ENCODE results near the gene RASA3.
"Not testable (repeated sequence)": the region's sequence is repeated elsewhere in the genome, so short reads cannot be mapped to it uniquely, and the experiment has no call there.

RASA3 gene

GRCh38 chr13:114127473-114128347 is 4.7 kb downstream of the RASA3 start:
- DNase-seq (ENCODE audit: low read depth, low spot score), result no peak
- no peak for TF ChIP-seq ZNF274 (IDR thresholded peaks at IDR 0.05; ENCODE audit: low read depth, low read length)
- no peak for TF ChIP-seq SUZ12 (IDR thresholded peaks at IDR 0.05; ENCODE audit: extremely low read depth, insufficient read depth, insufficient read length)
- no peak for TF ChIP-seq YY1 (IDR thresholded peaks at IDR 0.05; ENCODE audit: insufficient read depth, insufficient read length)
- peaks cover 25% of the 10 kb centered on the region for H3K27me3 ChIP-seq (ENCODE audit: insufficient read depth, insufficient read length)
- peaks cover 18% of the 10 kb centered on the region for H3K36me3 ChIP-seq (ENCODE audit: insufficient read depth, insufficient read length, low read length)
- no peak overlapping the region for H3K9ac ChIP-seq (ENCODE audit: insufficient read length, low read depth)
- H3K4me3 ChIP-seq (ENCODE audit: insufficient read length, low read depth), result no peak overlapping the region
- H3K9me3 ChIP-seq (ENCODE audit: insufficient read depth, low read length), result no peaks in the 10 kb centered on the region
- peaks cover 27% of the 10 kb centered on the region for H3K4me1 ChIP-seq (ENCODE audit: insufficient read depth, insufficient read length)

- no peak for TF ChIP-seq SUZ12 (IDR thresholded peaks at IDR 0.05; ENCODE audit: extremely low read depth, insufficient read depth, insufficient read length)
- TF ChIP-seq ZNF274 (IDR thresholded peaks at IDR 0.05; ENCODE audit: low read depth, low read length), result no peak
- TF ChIP-seq YY1 (IDR thresholded peaks at IDR 0.05; ENCODE audit: insufficient read depth, insufficient read length), result no peak
- H3K9ac ChIP-seq (ENCODE audit: insufficient read length, low read depth), result no peak overlapping the region
- DNase-seq (ENCODE audit: low read depth, low spot score), result no peak
- H3K9me3 ChIP-seq (ENCODE audit: insufficient read depth, low read length), result no peaks in the 10 kb centered on the region
- H3K4me3 ChIP-seq (ENCODE audit: insufficient read length, low read depth), result no peak overlapping the region
- peaks cover 25% of the 10 kb centered on the region for H3K27me3 ChIP-seq (ENCODE audit: insufficient read depth, insufficient read length)
- peaks cover 18% of the 10 kb centered on the region for H3K36me3 ChIP-seq (ENCODE audit: insufficient read depth, insufficient read length, low read length)
- peaks cover 35% of the 10 kb centered on the region for H3K4me1 ChIP-seq (ENCODE audit: insufficient read depth, insufficient read length)
These were observed 5.5 kb downstream of the RASA3 start for GRCh38 chr13:114126789-114127472.

- Histone ChIP-seq H3K4me1 (ENCODE audit: insufficient read depth, insufficient read length) (peaks cover 43% of the 10 kb centered on the region), H3K27me3 (ENCODE audit: insufficient read depth, insufficient read length) (peaks cover 16% of the 10 kb centered on the region), H3K36me3 (ENCODE audit: insufficient read depth, insufficient read length, low read length) (peaks cover 18% of the 10 kb centered on the region)
- not testable (repeated sequence) for DNase-seq (ENCODE audit: low read depth, low spot score); H3K4me3 ChIP-seq (ENCODE audit: insufficient read length, low read depth); H3K9ac ChIP-seq (ENCODE audit: insufficient read length, low read depth); H3K9me3 ChIP-seq (ENCODE audit: insufficient read depth, low read length)
These were observed 6.3 kb downstream of the RASA3 start for GRCh38 chr13:114126086-114126485.

- peaks cover 11% of the 10 kb centered on the region for H3K27me3 ChIP-seq (ENCODE audit: insufficient read depth, insufficient read length)
- H3K36me3 ChIP-seq (ENCODE audit: insufficient read depth, insufficient read length, low read length), result peaks cover 18% of the 10 kb centered on the region
- TF ChIP-seq ZNF274 (IDR thresholded peaks at IDR 0.05; ENCODE audit: low read depth, low read length), result no peak
- TF ChIP-seq SUZ12 (IDR thresholded peaks at IDR 0.05; ENCODE audit: extremely low read depth, insufficient read depth, insufficient read length), result no peak
- TF ChIP-seq YY1 (IDR thresholded peaks at IDR 0.05; ENCODE audit: insufficient read depth, insufficient read length), result no peak
- peaks cover 43% of the 10 kb centered on the region for H3K4me1 ChIP-seq (ENCODE audit: insufficient read depth, insufficient read length)
- no peak overlapping the region for H3K4me3 ChIP-seq (ENCODE audit: insufficient read length, low read depth)
- no peaks in the 10 kb centered on the region for H3K9me3 ChIP-seq (ENCODE audit: insufficient read depth, low read length)
- H3K9ac ChIP-seq (ENCODE audit: insufficient read length, low read depth), result no peak overlapping the region
- no peak for DNase-seq (ENCODE audit: low read depth, low spot score)
These were observed 6.8 kb downstream of the RASA3 start for GRCh38 chr13:114125589-114125988.

GRCh38 chr13:114124921-114125320 is 7.5 kb downstream of the RASA3 start:
- Histone ChIP-seq H3K9ac (ENCODE audit: insufficient read length, low read depth) (no peak overlapping the region), H3K36me3 (ENCODE audit: insufficient read depth, insufficient read length, low read length) (peaks cover 18% of the 10 kb centered on the region), H3K27me3 (ENCODE audit: insufficient read depth, insufficient read length) (peaks cover 4% of the 10 kb centered on the region), H3K4me3 (ENCODE audit: insufficient read length, low read depth) (no peak overlapping the region), H3K4me1 (ENCODE audit: insufficient read depth, insufficient read length) (peaks cover 38% of the 10 kb centered on the region), H3K9me3 (ENCODE audit: insufficient read depth, low read length) (no peaks in the 10 kb centered on the region)
- no peak for DNase-seq (ENCODE audit: low read depth, low spot score)
- no peak for TF ChIP-seq ZNF274 (IDR thresholded peaks at IDR 0.05; ENCODE audit: low read depth, low read length)
- no peak for TF ChIP-seq SUZ12 (IDR thresholded peaks at IDR 0.05; ENCODE audit: extremely low read depth, insufficient read depth, insufficient read length)
- TF ChIP-seq YY1 (IDR thresholded peaks at IDR 0.05; ENCODE audit: insufficient read depth, insufficient read length), result no peak

GRCh38 chr13:114124431-114124830 is 8.0 kb downstream of the RASA3 start:
- H3K9ac ChIP-seq (ENCODE audit: insufficient read length, low read depth), result no peak overlapping the region
- H3K9me3 ChIP-seq (ENCODE audit: insufficient read depth, low read length), result no peaks in the 10 kb centered on the region
- no peaks in the 10 kb centered on the region for H3K27me3 ChIP-seq (ENCODE audit: insufficient read depth, insufficient read length)
- no peak overlapping the region for H3K4me3 ChIP-seq (ENCODE audit: insufficient read length, low read depth)
- TF ChIP-seq YY1 (IDR thresholded peaks at IDR 0.05; ENCODE audit: insufficient read depth, insufficient read length), result no peak
- TF ChIP-seq ZNF274 (IDR thresholded peaks at IDR 0.05; ENCODE audit: low read depth, low read length), result no peak
- no peak for TF ChIP-seq SUZ12 (IDR thresholded peaks at IDR 0.05; ENCODE audit: extremely low read depth, insufficient read depth, insufficient read length)
- H3K36me3 ChIP-seq (ENCODE audit: insufficient read depth, insufficient read length, low read length), result peaks cover 18% of the 10 kb centered on the region
- DNase-seq (ENCODE audit: low read depth, low spot score), result no peak
- H3K4me1 ChIP-seq (ENCODE audit: insufficient read depth, insufficient read length), result peaks cover 38% of the 10 kb centered on the region

- no peak overlapping the region for H3K9ac ChIP-seq (ENCODE audit: insufficient read length, low read depth)
- H3K27me3 ChIP-seq (ENCODE audit: insufficient read depth, insufficient read length), result no peaks in the 10 kb centered on the region
- H3K36me3 ChIP-seq (ENCODE audit: insufficient read depth, insufficient read length, low read length), result peaks cover 18% of the 10 kb centered on the region
- no peaks in the 10 kb centered on the region for H3K9me3 ChIP-seq (ENCODE audit: insufficient read depth, low read length)
- TF ChIP-seq ZNF274 (IDR thresholded peaks at IDR 0.05; ENCODE audit: low read depth, low read length), result no peak
- TF ChIP-seq SUZ12 (IDR thresholded peaks at IDR 0.05; ENCODE audit: extremely low read depth, insufficient read depth, insufficient read length), result no peak
- TF ChIP-seq YY1 (IDR thresholded peaks at IDR 0.05; ENCODE audit: insufficient read depth, insufficient read length), result no peak
- H3K4me3 ChIP-seq (ENCODE audit: insufficient read length, low read depth), result no peak overlapping the region
- peaks cover 36% of the 10 kb centered on the region for H3K4me1 ChIP-seq (ENCODE audit: insufficient read depth, insufficient read length)
- no peak for DNase-seq (ENCODE audit: low read depth, low spot score)
These were observed 8.5 kb downstream of the RASA3 start for GRCh38 chr13:114123876-114124275.

All from NT2/D1 (cell line).